ENCODE measurements around the gene ETS2.

DNA sequence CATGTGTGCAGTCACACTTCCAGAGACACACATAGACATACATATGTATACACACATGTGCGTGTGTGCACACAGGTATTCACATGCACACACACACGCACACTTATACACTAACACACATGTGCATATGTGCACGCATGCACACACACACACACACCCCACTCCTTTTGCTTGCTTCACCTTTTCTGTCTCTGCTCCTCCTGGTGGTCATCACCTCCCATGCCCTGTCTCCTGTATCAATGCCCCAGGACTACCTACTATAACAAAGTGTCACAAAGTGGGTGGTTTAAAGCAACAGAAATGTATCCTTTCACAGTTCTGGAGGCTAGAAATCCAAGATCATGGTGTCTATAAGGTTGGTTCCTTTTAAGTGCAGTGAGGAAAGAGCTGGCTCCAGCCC lies 27.4 kb downstream of the ETS2 start:
- TF ChIP-seq CTCF (IDR thresholded peaks at IDR 0.05) (no peak), EZH2 (IDR thresholded peaks at IDR 0.05; ENCODE audit: borderline replicate concordance, insufficient read depth, low read depth, low read length, poor library complexity, severe bottlenecking) (no peak)
